HCT116 (cell line): ENCODE data around the gene RPLP2. TPM values are rescaled to one million over a fixed set of nuclear protein-coding genes. Genes with fewer than 3 reads are reported as not detected.
A peak's percentile ranks its signal among the peaks of the same experiment; 100 is the strongest.

Experiments used
- ATAC-seq: fragments of 200-7000 bp; cut with Tn5 transposase; 2 replicates; pipeline ENCODE4 v1.9.1; 2020; ENCODE audit warnings: mild to moderate bottlenecking, moderate library complexity
- BruUV-seq: library from RNA; stranded (reverse); fragments of 400-500 nt; replicated peaks from 2 replicates; lab custom pipeline; 2021; lab: Mats Ljungman, UMichigan
- CTCF ChIA-PET: fragments of 300-600 bp; sonication (Branson Sonifier 250); formaldehyde crosslinking; loops from one replicate; lab custom pipeline; 2021; ENCODE audit warnings: antibody characterized with exemption; lab: Charles Lee
- POLR2A ChIA-PET: fragments of 300-600, 350-600 bp; sonication (Branson Sonifier 250); formaldehyde crosslinking; loops from one replicate; lab custom pipeline; 2021; ENCODE audit warnings: antibody characterized with exemption; lab: Charles Lee
- RAD21 ChIA-PET, 2 experiments: fragments of 300-600 bp; sonication (Branson Sonifier 250); formaldehyde crosslinking; loops; one replicate each; lab custom pipeline; 2023; ENCODE audit warnings: low total read pairs in 2 of 2; ENCODE audit not compliant: uncharacterized antibody in 2 of 2, unreplicated experiment in 2 of 2, low non-redundant PET in 1 of 2; lab: Charles Lee
- DNase-seq: peaks from one replicate; pipeline ENCODE4 v3.0.0-alpha.2; 2010; ENCODE audit warnings: low read depth, low spot score
- H2AFZ ChIP-seq: fragments of 200-600 bp; shearing (Covaris generic), sonication (generic); 2 replicates; pipeline ENCODE4 v1.6.1; 2017; ENCODE audit warnings: low read depth, mixed run types, mixed read lengths, antibody characterized with exemption, low read length; ENCODE audit not compliant: poor library complexity, severe bottlenecking
- H3K27ac ChIP-seq: 2 replicates; pipeline ENCODE4 v1.5.1; 2012; ENCODE audit warnings: low read depth, low read length
- H3K27me3 ChIP-seq: fragments of 200-600 bp; sonication (generic); 2 replicates; pipeline ENCODE4 v1.6.1; 2016; ENCODE audit warnings: mixed run types, low read length, mixed read lengths; ENCODE audit not compliant: insufficient read depth
- H3K36me3 ChIP-seq, 2 experiments: fragments of 200-500 bp in 1 of 2; fragments of 200-600 bp in 1 of 2; sonication (Bioruptor generic) in 1 of 2; sonication (generic) in 1 of 2; 2 replicates each; pipeline versions ENCODE4 v1.5.1 to v1.6.1; 2014 to 2016; ENCODE audit warnings: low read length in 2 of 2, inconsistent platforms in 1 of 2, mixed read lengths in 1 of 2, mixed run types in 1 of 2; ENCODE audit not compliant: insufficient read depth in 2 of 2, control insufficient read depth in 1 of 2
- H3K4me1 ChIP-seq, 2 experiments: fragments of 200-600 bp in 1 of 2; sonication (generic) in 1 of 2; 2 replicates each; pipeline versions ENCODE4 v1.5.1 to v1.6.1; 2012 to 2017; ENCODE audit warnings: low read length in 2 of 2, inconsistent platforms in 1 of 2, mild to moderate bottlenecking in 1 of 2, mixed read lengths in 1 of 2, mixed run types in 1 of 2, moderate library complexity in 1 of 2; ENCODE audit not compliant: insufficient read depth in 2 of 2, control insufficient read depth in 1 of 2
- H3K4me2 ChIP-seq: fragments of 200-600 bp; sonication (generic); 2 replicates; pipeline ENCODE4 v1.6.1; 2017; ENCODE audit warnings: mixed run types, low read length, mixed read lengths
- H3K4me3 ChIP-seq, 2 experiments: fragments of 200-600 bp in 1 of 2; sonication (generic) in 1 of 2; replicated peaks in 1 of 2; 2 replicates each; pipeline ENCODE4 v1.5.1; 2011 to 2016; ENCODE audit warnings: low read length in 2 of 2, control low read depth in 1 of 2, low read depth in 1 of 2, mild to moderate bottlenecking in 1 of 2, mixed read lengths in 1 of 2, mixed run types in 1 of 2
- H3K79me2 ChIP-seq: fragments of 200-600 bp; sonication (generic); 2 replicates; pipeline ENCODE4 v1.6.1; 2017; ENCODE audit warnings: mild to moderate bottlenecking, mixed run types, low read length, moderate library complexity, mixed read lengths; ENCODE audit not compliant: insufficient read depth
- H3K9ac ChIP-seq: fragments of 200-600 bp; sonication (generic); 2 replicates; pipeline ENCODE4 v1.6.1; 2016; ENCODE audit warnings: low read length, mixed read lengths
- H3K9me2 ChIP-seq: fragments of 200-600 bp; sonication (generic), shearing (Covaris generic); 2 replicates; pipeline ENCODE4 v1.6.1; 2017; ENCODE audit warnings: mixed run types, mild to moderate bottlenecking, moderate library complexity; ENCODE audit not compliant: insufficient read depth
- H3K9me3 ChIP-seq, 2 experiments: fragments of 200-500 bp in 1 of 2; fragments of 200-600 bp in 1 of 2; sonication (Bioruptor generic) in 1 of 2; sonication (generic) in 1 of 2; 2 replicates each; pipeline ENCODE4 v1.6.1; 2014 to 2017; ENCODE audit warnings: low read length in 2 of 2, mixed read lengths in 2 of 2, inconsistent platforms in 1 of 2, low read depth in 1 of 2, mild to moderate bottlenecking in 1 of 2, mixed run types in 1 of 2, moderate library complexity in 1 of 2; ENCODE audit not compliant: control insufficient read depth in 1 of 2, insufficient read depth in 1 of 2
- H4K20me1 ChIP-seq: fragments of 200-600 bp; sonication (generic), shearing (Covaris generic); 2 replicates; pipeline ENCODE4 v1.6.1; 2017; ENCODE audit warnings: mixed run types, mild to moderate bottlenecking, moderate library complexity; ENCODE audit not compliant: insufficient read depth
- ATF3 ChIP-seq: IDR thresholded peaks from 2 replicates; pipeline ENCODE4 v1.6.1; 2012
- EZH2 ChIP-seq: fragments of 200-600 bp; sonication (generic); IDR thresholded peaks from 2 replicates; pipeline ENCODE4 v1.6.1; 2017; ENCODE audit warnings: antibody characterized with exemption, mixed run types
- EZH2phosphoT487 ChIP-seq: fragments of 200-600 bp; IDR thresholded peaks from 2 replicates; pipeline ENCODE4 v1.6.1; 2018; ENCODE audit warnings: antibody characterized with exemption, borderline replicate concordance
- JUND ChIP-seq: IDR thresholded peaks from 2 replicates; pipeline ENCODE4 v1.6.1; 2012
- RAD21 ChIP-seq: IDR thresholded peaks from 2 replicates; pipeline ENCODE4 v1.6.1; 2012; ENCODE audit warnings: low read depth, mild to moderate bottlenecking
- TCF7L2 ChIP-seq: IDR thresholded peaks from 2 replicates; pipeline ENCODE4 v1.7.0; 2011; ENCODE audit warnings: borderline replicate concordance, inconsistent platforms; ENCODE audit not compliant: insufficient read depth, insufficient read length; ENCODE audit errors: extremely low read depth
- YY1 ChIP-seq: IDR thresholded peaks from 2 replicates; pipeline ENCODE4 v1.6.1; 2011; ENCODE audit warnings: low read length, low read depth, moderate library complexity, mild to moderate bottlenecking; ENCODE audit not compliant: insufficient replicate concordance; ENCODE audit errors: extremely low read depth
- ZBTB33 ChIP-seq: IDR thresholded peaks from 2 replicates; pipeline ENCODE4 v1.6.1; 2011; ENCODE audit warnings: mild to moderate bottlenecking, low read length, moderate library complexity; ENCODE audit not compliant: insufficient replicate concordance; ENCODE audit errors: extremely low read depth
- intact Hi-C: fragments of 100-400 bp; cut with micrococcal nuclease; formaldehyde crosslinking; loops from 2 replicates; pipeline ENCODE4 v1.10.0; 2022
- total RNA-seq: library from RNA; stranded (reverse); gene quantifications from one replicate; pipeline ENCODE4 v1.2.1, GENCODE V29; 2021; ENCODE audit not compliant: unreplicated experiment

The RPLP2 gene
- total RNA-seq, 1 experiment from 2014 or later = 3,615 TPM

GRCh38 chr11:837189-837989 lies 27.6 kb downstream of the RPLP2 start:
- POLR2A ChIA-PET = interaction anchor here (1.2 kb wide), 1 partner anchor 15 kb away, joined by 3 read pairs; no protein-coding TSS in a partner anchor
- H3K4me1 ChIP-seq = peaks cover 34 to 74% of the 10 kb centered on the region in 2 experiments
- peak overlapping the region; percentile 97 for H3K27ac ChIP-seq
- peaks cover 84% of the 10 kb centered on the region for H3K79me2 ChIP-seq
- CTCF ChIA-PET = no interaction called here
- no peaks in the 10 kb centered on the region for H3K9me2 ChIP-seq
- intact Hi-C loops = no loop called here
- no peak overlapping the region for H2AFZ ChIP-seq
- no peak for TF ChIP-seq ZBTB33
- no peak for TF ChIP-seq TCF7L2
- TF ChIP-seq RAD21 = no peak
- peak overlapping the region; percentile 16; the same call in 1 of the 2 replicates for H3K4me2 ChIP-seq
- ATAC-seq (no peak), DNase-seq (no peak)
- H3K4me3 ChIP-seq = no peak overlapping the region
- peak overlapping the region; percentile 17; the same call in 1 of the 2 replicates for H3K9ac ChIP-seq
- no peaks in the 10 kb centered on the region for H3K9me3 ChIP-seq
- H4K20me1 ChIP-seq = peaks cover 23% of the 10 kb centered on the region; the same call in 1 of the 2 replicates
- BruUV-seq = TSS peak; percentile 1
- peaks cover 3 to 44% of the 10 kb centered on the region in 2 experiments; a peak in 3 of 4 replicates for H3K36me3 ChIP-seq
- H3K27me3 ChIP-seq = no peaks in the 10 kb centered on the region
- RAD21 ChIA-PET = no interaction called here

GRCh38 chr11:837990-838307 lies 28.2 kb downstream of the RPLP2 start:
- DNase-seq (no peak), ATAC-seq (no peak)
- ChIA-PET RAD21 (no interaction called here), CTCF (interaction anchor here (1.0 kb wide), 1 partner anchor 29 kb away, joined by 7 read pairs; the partner anchor contains the start of gene RPLP2), POLR2A (interaction anchor here (0.6 to 1.2 kb wide), 3 partner anchors 16 to 42 kb away, joined by 3 to 6 read pairs (median 4); no protein-coding TSS in a partner anchor)
- H3K27me3 ChIP-seq = no peaks in the 10 kb centered on the region
- H3K4me3 ChIP-seq = no peak overlapping the region
- H3K9ac ChIP-seq = peak overlapping the region; percentile 17; the same call in 1 of the 2 replicates
- H2AFZ ChIP-seq = no peak overlapping the region
- BruUV-seq = no TSS peak
- no peaks in the 10 kb centered on the region for H3K9me2 ChIP-seq
- H3K27ac ChIP-seq = peak overlapping the region; percentile 97
- peaks cover 3 to 44% of the 10 kb centered on the region in 2 experiments; a peak in 3 of 4 replicates for H3K36me3 ChIP-seq
- intact Hi-C loops = no loop called here
- H4K20me1 ChIP-seq = peaks cover 23% of the 10 kb centered on the region; the same call in 1 of the 2 replicates
- no peaks in the 10 kb centered on the region for H3K9me3 ChIP-seq
- H3K79me2 ChIP-seq = peaks cover 85% of the 10 kb centered on the region
- H3K4me2 ChIP-seq = peak overlapping the region; percentile 92; the same call in 1 of the 2 replicates
- H3K4me1 ChIP-seq = peaks cover 34 to 72% of the 10 kb centered on the region in 2 experiments
- TF ChIP-seq ATF3 = no peak
- TF ChIP-seq ZBTB33 = no peak
- no peak for TF ChIP-seq YY1
- no peak for TF ChIP-seq JUND
- TF ChIP-seq EZH2phosphoT487 = no peak
- TF ChIP-seq EZH2 = no peak
